ENCODE results near the gene UBXN6. TPM values are rescaled to one million over a fixed set of nuclear protein-coding genes. Genes with fewer than 3 reads are reported as not detected.
A peak's percentile ranks its signal among the peaks of the same experiment; 100 is the strongest.

UBXN6 gene
- total and polyA plus RNA-seq, 2 experiments from 2014 or later = 19.1 to 21.6 TPM

DNA sequence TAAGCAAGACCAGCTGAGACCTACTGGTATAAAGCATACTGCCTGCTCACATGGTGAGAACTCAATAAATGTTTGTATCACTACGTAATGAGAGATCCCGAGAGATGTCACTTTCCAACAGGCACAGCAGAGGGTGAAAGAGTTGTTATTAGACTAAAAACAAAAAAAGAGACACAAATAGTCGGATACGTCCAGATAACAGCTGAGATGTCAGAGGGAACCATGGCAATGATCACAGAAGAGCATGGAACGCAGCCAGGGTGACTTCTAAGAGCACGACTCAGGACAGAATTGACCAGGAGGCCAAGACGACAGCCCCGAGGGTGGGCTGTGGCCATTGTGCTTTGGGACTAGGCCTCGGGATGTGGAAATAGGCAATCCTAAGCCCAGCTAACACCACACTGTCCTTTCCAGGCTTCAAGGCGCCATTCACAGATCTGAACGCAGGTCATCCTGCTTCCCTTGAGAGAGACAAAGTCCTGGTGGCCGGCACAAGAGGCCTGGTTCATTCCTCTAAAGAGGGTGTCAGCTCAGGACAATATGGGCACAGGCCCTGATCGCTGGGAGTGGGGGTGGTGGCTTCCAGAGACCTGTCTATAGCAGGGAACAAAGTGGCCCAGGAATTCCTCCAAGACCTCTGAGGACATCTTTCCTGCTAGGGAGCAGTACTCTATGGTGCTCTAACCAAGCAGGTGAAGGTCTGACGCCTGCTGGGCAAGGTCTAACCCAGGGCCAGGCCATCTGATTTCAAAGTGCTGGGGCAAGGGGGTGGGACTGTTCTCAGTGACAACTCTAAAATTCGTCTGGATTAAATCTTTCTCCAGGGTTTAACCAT, 60.4 kb downstream of the UBXN6 start (continued):
- TF ChIP-seq, protein P1, sequence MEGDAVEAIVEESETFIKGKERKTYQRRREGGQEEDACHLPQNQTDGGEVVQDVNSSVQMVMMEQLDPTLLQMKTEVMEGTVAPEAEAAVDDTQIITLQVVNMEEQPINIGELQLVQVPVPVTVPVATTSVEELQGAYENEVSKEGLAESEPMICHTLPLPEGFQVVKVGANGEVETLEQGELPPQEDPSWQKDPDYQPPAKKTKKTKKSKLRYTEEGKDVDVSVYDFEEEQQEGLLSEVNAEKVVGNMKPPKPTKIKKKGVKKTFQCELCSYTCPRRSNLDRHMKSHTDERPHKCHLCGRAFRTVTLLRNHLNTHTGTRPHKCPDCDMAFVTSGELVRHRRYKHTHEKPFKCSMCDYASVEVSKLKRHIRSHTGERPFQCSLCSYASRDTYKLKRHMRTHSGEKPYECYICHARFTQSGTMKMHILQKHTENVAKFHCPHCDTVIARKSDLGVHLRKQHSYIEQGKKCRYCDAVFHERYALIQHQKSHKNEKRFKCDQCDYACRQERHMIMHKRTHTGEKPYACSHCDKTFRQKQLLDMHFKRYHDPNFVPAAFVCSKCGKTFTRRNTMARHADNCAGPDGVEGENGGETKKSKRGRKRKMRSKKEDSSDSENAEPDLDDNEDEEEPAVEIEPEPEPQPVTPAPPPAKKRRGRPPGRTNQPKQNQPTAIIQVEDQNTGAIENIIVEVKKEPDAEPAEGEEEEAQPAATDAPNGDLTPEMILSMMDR (conservative IDR thresholded peaks at IDR 0.05; ENCODE audit: low read depth in 2 of 2) = no peak
- TF ChIP-seq POLR2AphosphoS5 (IDR thresholded peaks at IDR 0.05; ENCODE audit: low read depth) = no peak

Small RNA genes within 50 kb of the gene (microRNA-seq; reads per million reads assigned to microRNA genes)
- 2.9 reads per million, percentile 9 among the genes with 10 or more reads in this experiment for gene MIR4746

Small RNA genes within 50 kb of the gene (small RNA-seq; reads per million reads assigned to genes)
- not detected for gene MIR4746 (ENCODE audit: low replicate concordance)

Other genes starting within 250 kb of the UBXN6 start
- gene EBI3, start 228.3 kb downstream of the UBXN6 start, total RNA-seq (2014; rRNA removed; shearing (Covaris generic)) = 0.52 TPM in 1 of 2 replicates, not detected in the other
- gene EBI3, start 228.3 kb downstream of the UBXN6 start, polyA plus RNA-seq (2016; fragmentation: Nextera tagmentation; extraction: Ambion mirVana) = 1.4 and 1.6 TPM in 2 replicates
- 27.3 and 33.4 TPM in 2 replicates for gene YJU2, start 210.7 kb downstream of the UBXN6 start, total RNA-seq (2014; rRNA removed; shearing (Covaris generic))
- gene YJU2, start 210.7 kb downstream of the UBXN6 start, polyA plus RNA-seq (2016; fragmentation: Nextera tagmentation; extraction: Ambion mirVana) = 27.6 and 28.8 TPM in 2 replicates
- gene SHD, start 178.5 kb downstream of the UBXN6 start, total RNA-seq (2014; rRNA removed; shearing (Covaris generic)) = 1.8 and 7.5 TPM in 2 replicates
- gene SHD, start 178.5 kb downstream of the UBXN6 start, polyA plus RNA-seq (2016; fragmentation: Nextera tagmentation; extraction: Ambion mirVana) = 6.4 and 8.0 TPM in 2 replicates
- gene TMIGD2, start 155.4 kb downstream of the UBXN6 start, total RNA-seq (2014; rRNA removed; shearing (Covaris generic)) = 0.76 and 0.93 TPM in 2 replicates
- gene TMIGD2, start 155.4 kb downstream of the UBXN6 start, polyA plus RNA-seq (2016; fragmentation: Nextera tagmentation; extraction: Ambion mirVana) = 0.24 and 0.79 TPM in 2 replicates
- gene FSD1, start 153.2 kb downstream of the UBXN6 start, total RNA-seq (2014; rRNA removed; shearing (Covaris generic)) = 54.0 and 82.9 TPM in 2 replicates
- 50.7 and 52.1 TPM in 2 replicates for gene FSD1, start 153.2 kb downstream of the UBXN6 start, polyA plus RNA-seq (2016; fragmentation: Nextera tagmentation; extraction: Ambion mirVana)
- gene STAP2, start 119.0 kb downstream of the UBXN6 start, total RNA-seq (2014; rRNA removed; shearing (Covaris generic)) = 9.2 and 15.1 TPM in 2 replicates
- 20.7 and 21.7 TPM in 2 replicates for gene STAP2, start 119.0 kb downstream of the UBXN6 start, polyA plus RNA-seq (2016; fragmentation: Nextera tagmentation; extraction: Ambion mirVana)
- 9.1 and 15.6 TPM in 2 replicates for gene MPND, start 114.2 kb downstream of the UBXN6 start, total RNA-seq (2014; rRNA removed; shearing (Covaris generic))
- 11.8 and 22.5 TPM in 2 replicates for gene MPND, start 114.2 kb downstream of the UBXN6 start, polyA plus RNA-seq (2016; fragmentation: Nextera tagmentation; extraction: Ambion mirVana)
- gene SH3GL1, start 57.2 kb downstream of the UBXN6 start, total RNA-seq (2014; rRNA removed; shearing (Covaris generic)) = 85.8 and 89.5 TPM in 2 replicates
- gene SH3GL1, start 57.2 kb downstream of the UBXN6 start, polyA plus RNA-seq (2016; fragmentation: Nextera tagmentation; extraction: Ambion mirVana) = 73.1 and 75.6 TPM in 2 replicates
- 84.1 and 113 TPM in 2 replicates for gene CHAF1A, start 55.2 kb downstream of the UBXN6 start, total RNA-seq (2014; rRNA removed; shearing (Covaris generic))
- gene CHAF1A, start 55.2 kb downstream of the UBXN6 start, polyA plus RNA-seq (2016; fragmentation: Nextera tagmentation; extraction: Ambion mirVana) = 109 and 125 TPM in 2 replicates
- 94.6 and 113 TPM in 2 replicates for gene HDGFL2, start 14.5 kb upstream of the UBXN6 start, total RNA-seq (2014; rRNA removed; shearing (Covaris generic))
- 64.8 and 72.4 TPM in 2 replicates for gene HDGFL2, start 14.5 kb upstream of the UBXN6 start, polyA plus RNA-seq (2016; fragmentation: Nextera tagmentation; extraction: Ambion mirVana)
- 0.59 and 0.70 TPM in 2 replicates for gene PLIN4, start 60.7 kb upstream of the UBXN6 start, total RNA-seq (2014; rRNA removed; shearing (Covaris generic))
- gene PLIN4, start 60.7 kb upstream of the UBXN6 start, polyA plus RNA-seq (2016; fragmentation: Nextera tagmentation; extraction: Ambion mirVana) = 0.19 and 0.21 TPM in 2 replicates
- gene PLIN5, start 77.4 kb upstream of the UBXN6 start, total RNA-seq (2014; rRNA removed; shearing (Covaris generic)) = 0.47 and 3.5 TPM in 2 replicates
- gene PLIN5, start 77.4 kb upstream of the UBXN6 start, polyA plus RNA-seq (2016; fragmentation: Nextera tagmentation; extraction: Ambion mirVana) = 1.5 and 1.9 TPM in 2 replicates
- 0.45 and 0.54 TPM in 2 replicates for gene LRG1, start 82.2 kb upstream of the UBXN6 start, total RNA-seq (2014; rRNA removed; shearing (Covaris generic))
- 0.21 and 0.43 TPM in 2 replicates for gene LRG1, start 82.2 kb upstream of the UBXN6 start, polyA plus RNA-seq (2016; fragmentation: Nextera tagmentation; extraction: Ambion mirVana)
- 39.8 and 42.7 TPM in 2 replicates for gene SEMA6B, start 101.9 kb upstream of the UBXN6 start, total RNA-seq (2014; rRNA removed; shearing (Covaris generic))
- 5.3 and 6.9 TPM in 2 replicates for gene SEMA6B, start 101.9 kb upstream of the UBXN6 start, polyA plus RNA-seq (2016; fragmentation: Nextera tagmentation; extraction: Ambion mirVana)
- gene TNFAIP8L1, start 181.7 kb upstream of the UBXN6 start, total RNA-seq (2014; rRNA removed; shearing (Covaris generic)) = 3.3 and 4.1 TPM in 2 replicates
- 2.7 and 3.2 TPM in 2 replicates for gene TNFAIP8L1, start 181.7 kb upstream of the UBXN6 start, polyA plus RNA-seq (2016; fragmentation: Nextera tagmentation; extraction: Ambion mirVana)
- 42.3 and 49.4 TPM in 2 replicates for gene MYDGF, start 212.5 kb upstream of the UBXN6 start, total RNA-seq (2014; rRNA removed; shearing (Covaris generic))
- 99.5 and 99.7 TPM in 2 replicates for gene MYDGF, start 212.5 kb upstream of the UBXN6 start, polyA plus RNA-seq (2016; fragmentation: Nextera tagmentation; extraction: Ambion mirVana)